AG09309 (cell line): ENCODE measurements around the gene OBSL1.

ENCODE experiments used
- DNase-seq: peaks from one replicate; pipeline ENCODE4 v3.0.0-alpha.2; 2010; ENCODE audit warnings: low read depth
- H3K4me3 ChIP-seq: 2 replicates; pipeline ENCODE4 v1.5.1; 2011; ENCODE audit warnings: mild to moderate bottlenecking, low read depth, low read length, moderate library complexity; ENCODE audit not compliant: control insufficient read depth
- CTCF ChIP-seq: IDR thresholded peaks from 2 replicates; pipeline ENCODE4 v1.5.1; 2011; ENCODE audit warnings: mild to moderate bottlenecking, low read depth, low read length, inconsistent platforms; ENCODE audit not compliant: insufficient read depth, control insufficient read depth; ENCODE audit errors: missing control alignments

Gene OBSL1

GRCh38 chr2:219506153-219506801 lies 65.1 kb downstream of the OBSL1 start:
- H3K4me3 ChIP-seq: no peak overlapping the region
- DNase-seq: no peak
- no peak for TF ChIP-seq CTCF

GRCh38 chr2:219505585-219505984 lies 65.8 kb downstream of the OBSL1 start:
- no peak for DNase-seq
- no peak for TF ChIP-seq CTCF
- H3K4me3 ChIP-seq: no peak overlapping the region

- TF ChIP-seq CTCF: no peak
- no peak for DNase-seq
- H3K4me3 ChIP-seq: no peak overlapping the region
Measured at GRCh38 chr2:219502618-219503017, 68.7 kb downstream of the OBSL1 start.

- no peak for TF ChIP-seq CTCF
- no peak for DNase-seq
- H3K4me3 ChIP-seq: no peak overlapping the region
Measured at GRCh38 chr2:219501849-219502248, 69.5 kb downstream of the OBSL1 start.
